GM12878 (cell line): ENCODE measurements around the gene SAP25. TPM values are rescaled to one million over a fixed set of nuclear protein-coding genes. Genes with fewer than 3 reads are reported as not detected.

Source experiments
- ATAC-seq: fragments of 200-7000 bp; cut with Tn5 transposase; 3 replicates; pipeline ENCODE4 v1.9.1; 2020; ENCODE audit warnings: mild to moderate bottlenecking, moderate library complexity
- BruUV-seq: library from RNA; stranded (reverse); fragments of 400-500 nt; replicated peaks from 2 replicates; lab custom pipeline; 2021; lab: Mats Ljungman, UMichigan
- CTCF ChIA-PET: fragments of 300-600 bp; sonication (Branson Sonifier 250); formaldehyde crosslinking; extraction: SDS; loops from one replicate; lab custom pipeline; 2021; ENCODE audit warnings: inconsistent platforms; lab: Yijun Ruan, JAX
- POLR2A ChIA-PET: fragments of 350-600 bp; formaldehyde crosslinking; extraction: SDS; loops from one replicate; lab custom pipeline; 2021; ENCODE audit warnings: inconsistent platforms; lab: Charles Lee
- RAD21 ChIA-PET: fragments of 300-600 bp; sonication (Branson Sonifier 250); formaldehyde crosslinking; loops from one replicate; lab custom pipeline; 2023; ENCODE audit warnings: antibody characterized with exemption; ENCODE audit not compliant: unreplicated experiment; lab: Charles Lee
- SMC1A ChIA-PET: fragments of 300-600 bp; sonication (Branson Sonifier 250); formaldehyde crosslinking; loops from one replicate; lab custom pipeline; 2023; ENCODE audit not compliant: unreplicated experiment, uncharacterized antibody; lab: Charles Lee
- DNase-seq: peaks from one replicate; pipeline ENCODE4 v3.0.0-alpha.2; 2011; ENCODE audit warnings: low read depth, low spot score
- FAIRE-seq: peaks from 3 replicates; lab custom pipeline; 2011; peaks lifted over from hg19 to GRCh38; lab: Jason Lieb, UNC
- H2AFZ ChIP-seq: 2 replicates; pipeline ENCODE4 v1.6.0; 2011; ENCODE audit warnings: low read depth, low read length, control low read depth; ENCODE audit not compliant: control insufficient read depth
- H3K27ac ChIP-seq: 2 replicates; pipeline ENCODE4 v1.5.1; 2011; ENCODE audit warnings: control low read depth; ENCODE audit not compliant: control insufficient read depth, insufficient read depth
- H3K27me3 ChIP-seq, 2 experiments: replicated peaks in 1 of 2; 2 replicates each; pipeline versions ENCODE4 v1.6.0 to v1.6.1; 2011; ENCODE audit warnings: low read length in 1 of 2; ENCODE audit not compliant: control insufficient read depth in 2 of 2, insufficient read depth in 2 of 2
- H3K36me3 ChIP-seq, 2 experiments: 2 replicates each; pipeline ENCODE4 v1.5.1; 2011; ENCODE audit warnings: low read length in 1 of 2; ENCODE audit not compliant: control insufficient read depth in 2 of 2, insufficient read depth in 2 of 2
- H3K4me1 ChIP-seq: 2 replicates; pipeline ENCODE4 v1.6.1; 2011; ENCODE audit warnings: mild to moderate bottlenecking, low read length, moderate library complexity, mixed read lengths; ENCODE audit not compliant: control insufficient read depth, insufficient read depth
- H3K4me2 ChIP-seq: 2 replicates; pipeline ENCODE4 v1.6.0; 2011; ENCODE audit warnings: control low read depth; ENCODE audit not compliant: control insufficient read depth, insufficient read depth
- H3K4me3 ChIP-seq: fragments of 200-600 bp; sonication (generic); 2 replicates; pipeline ENCODE4 v1.5.1; 2016
- H3K79me2 ChIP-seq: 2 replicates; pipeline ENCODE4 v1.6.0; 2011; ENCODE audit warnings: low read length; ENCODE audit not compliant: control insufficient read depth, insufficient read depth
- H3K9ac ChIP-seq: 2 replicates; pipeline ENCODE4 v1.8.0; 2011; ENCODE audit warnings: low read length, control low read depth, mixed read lengths; ENCODE audit not compliant: control insufficient read depth, insufficient read depth
- H3K9me3 ChIP-seq: replicated peaks from 3 replicates; pipeline ENCODE4 v1.5.1; 2011; ENCODE audit warnings: mild to moderate bottlenecking, low read length; ENCODE audit not compliant: control insufficient read depth, insufficient read depth
- H4K20me1 ChIP-seq: 2 replicates; pipeline ENCODE4 v1.6.0; 2011; ENCODE audit not compliant: control insufficient read depth, insufficient read depth
- BCLAF1 ChIP-seq: fragments of 450-650 bp; IDR thresholded peaks from 2 replicates; pipeline ENCODE4 v1.6.1; 2017; ENCODE audit warnings: antibody characterized with exemption, mild to moderate bottlenecking, moderate library complexity
- E2F8 ChIP-seq: fragments of 450-650 bp; IDR thresholded peaks from 2 replicates; pipeline ENCODE4 v1.6.1; 2018; ENCODE audit warnings: mild to moderate bottlenecking, low read depth, moderate library complexity; ENCODE audit not compliant: partially characterized antibody
- GABPA ChIP-seq: IDR thresholded peaks from 2 replicates; pipeline ENCODE4 v1.6.1; 2014; ENCODE audit warnings: antibody characterized with exemption, low read depth, mild to moderate bottlenecking, inconsistent platforms
- HCFC1 ChIP-seq: fragments of 150-350 bp; IDR thresholded peaks from 2 replicates; pipeline ENCODE4 v1.6.1; 2014; ENCODE audit warnings: low read length
- MEF2B ChIP-seq: fragments of 450-650 bp; IDR thresholded peaks from 2 replicates; pipeline ENCODE4 v1.6.1; 2018; ENCODE audit warnings: mild to moderate bottlenecking, moderate library complexity; ENCODE audit not compliant: partially characterized antibody, poor library complexity, severe bottlenecking
- POLR2AphosphoS2 ChIP-seq: IDR thresholded peaks from 2 replicates; pipeline ENCODE4 v1.6.1; 2011; ENCODE audit warnings: low read depth, mild to moderate bottlenecking, low read length, improper control_type of control experiment, moderate library complexity
- RBBP5 ChIP-seq: fragments of 200-600 bp; sonication (generic); conservative IDR thresholded peaks from 2 replicates; pipeline ENCODE4 v1.6.1; 2016
- RELA ChIP-seq: fragments of 450-650 bp; IDR thresholded peaks from 2 replicates; pipeline ENCODE4 v1.8.0; 2014; ENCODE audit warnings: borderline replicate concordance; ENCODE audit not compliant: partially characterized antibody
- TARDBP ChIP-seq: IDR thresholded peaks from 2 replicates; pipeline ENCODE4 v1.6.1; 2016; ENCODE audit warnings: borderline replicate concordance
- ZBTB33 ChIP-seq: fragments of 450-650 bp; IDR thresholded peaks from 2 replicates; pipeline ENCODE4 v1.6.1; 2017; ENCODE audit warnings: mild to moderate bottlenecking
- ZBTB4 ChIP-seq: fragments of 450-650 bp; formaldehyde crosslinking; IDR thresholded peaks from 2 replicates; pipeline ENCODE4 v1.4.0; 2022; ENCODE audit warnings: mild to moderate bottlenecking, moderate library complexity
- ZNF622 ChIP-seq: fragments of 450-650 bp; IDR thresholded peaks from 2 replicates; pipeline ENCODE4 v1.6.1; 2017; ENCODE audit warnings: mild to moderate bottlenecking, inconsistent platforms
- WGBS: methylation state at CpG from one replicate; pipeline ENCODE4 v1.1.6; 2016; ENCODE audit warnings: low lambda C conversion rate; ENCODE audit not compliant: insufficient replicate concordance, insufficient coverage; ENCODE audit errors: missing lambda C conversion rate; 5-methylcytosine and 5-hydroxymethylcytosine counted together
- in situ Hi-C: fragments of 300-500 bp; cut with MboI; formaldehyde crosslinking; loops from 9 replicates; pipeline ENCODE4 v1.14.3; 2018; ENCODE audit warnings: mixed read lengths
- intact Hi-C: fragments of 100-400 bp; cut with micrococcal nuclease; formaldehyde crosslinking; loops from one replicate; pipeline ENCODE4 v1.14.2; 2022; ENCODE audit not compliant: unreplicated experiment
- polyA plus RNA-seq, 11 experiments: library from polyadenylated mRNA; depleted of rRNA in 4 of 11; unstranded in 6 of 11; stranded (reverse) in 5 of 11; fragments of >200 nt; fragmentation: Nextera tagmentation in 4 of 11; fragmentation: Illumina TruSeq in 1 of 11; extraction: Ambion mirVana in 4 of 11; extraction: Trizol in 1 of 11; gene quantifications; 1 replicate in 1 of 11; 2 replicates in 10 of 11; pipeline versions ENCODE4 v1.2.1 to v1.2.3, GENCODE V29; 2011 to 2016; ENCODE audit warnings: inconsistent platforms in 2 of 11, missing spikeins in 2 of 11, low read depth in 1 of 11
- total RNA-seq, 4 experiments: library from RNA; depleted of rRNA in 3 of 4; stranded (reverse); fragments of >200 nt in 3 of 4; fragmentation: Illumina TruSeq in 1 of 4; extraction: Trizol in 1 of 4; gene quantifications; 2 replicates each; pipeline versions ENCODE4 v1.2.1 to v1.2.3, GENCODE V29; 2013 to 2021

Gene SAP25
- total and polyA plus RNA-seq, 10 of the 15 experiments (the other 5 are each of a cell fraction or from before 2014, with no cell fraction given) = 0.14 to 8.6 (median 1.1) TPM

GRCh38 chr7:100563809-100564400 lies 9.8 kb downstream of the SAP25 start:
- CTCF ChIA-PET = interaction anchor here (0.5 to 12.6 kb wide), 28 partner anchors 9 to 340 kb away, joined by 3 to 190 read pairs (median 4); partner anchors contain the start of genes FBXO24, LRCH4, MOSPD3 and PCOLCE
- TF ChIP-seq POLR2AphosphoS2 = no peak
- no peak for TF ChIP-seq ZBTB4 (CRISPR knock-in tag)
- TF ChIP-seq RELA = no peak
- no peak for TF ChIP-seq MEF2B
- TF ChIP-seq BCLAF1 = no peak
- TF ChIP-seq TARDBP = no peak
- no peak for TF ChIP-seq RBBP5
- TF ChIP-seq HCFC1 = no peak
- TF ChIP-seq E2F8 = no peak
- no peak for TF ChIP-seq GABPA
- TF ChIP-seq ZNF622 = no peak
- no peak for TF ChIP-seq ZBTB33

More at GRCh38 chr7:100563809-100564400, 9.8 kb downstream of the SAP25 start:
- DNase-seq = no peak
- H3K4me3 ChIP-seq = no peak overlapping the region
- ChIA-PET SMC1A (interaction anchor here (0.5 to 2.2 kb wide), 7 partner anchors 9 to 169 kb away, joined by 3 to 13 read pairs (median 3); partner anchors contain the start of genes FBXO24 and LRCH4), POLR2A (interaction anchor here (0.6 to 1.1 kb wide), 3 partner anchors 20 to 29 kb away, joined by 5 to 6 read pairs (median 6); no protein-coding TSS in a partner anchor), RAD21 (interaction anchor here (1.1 to 3.7 kb wide), 4 partner anchors 21 to 128 kb away, joined by 4 to 22 read pairs (median 14); partner anchors contain the start of genes FBXO24, LRCH4 and MOSPD3)
- H3K27ac ChIP-seq = no peak overlapping the region
- WGBS = 21% methylated on average over 12 of the region's 12 CpGs
- H3K9me3 ChIP-seq = no peaks in the 10 kb centered on the region
- H3K4me1 ChIP-seq = peaks cover 8% of the 10 kb centered on the region
- peaks cover 18 to 27% of the 10 kb centered on the region in 2 experiments; a peak in 3 of 4 replicates for H3K36me3 ChIP-seq
- in situ Hi-C loops = no loop called here
- peak; percentile 80 for FAIRE-seq
- H2AFZ ChIP-seq = no peak overlapping the region
- peak; percentile 84 for ATAC-seq
- H4K20me1 ChIP-seq = no peaks in the 10 kb centered on the region
- no TSS peak for BruUV-seq
- intact Hi-C loops = loop anchor here (1.0 to 5.0 kb wide), 3 partner anchors 128 to 288 kb away; partner anchors contain the start of genes GIGYF1 and SLC12A9
- H3K9ac ChIP-seq = no peak overlapping the region
- H3K4me2 ChIP-seq = no peak overlapping the region
- H3K79me2 ChIP-seq = no peaks in the 10 kb centered on the region
- H3K27me3 ChIP-seq = no peaks in the 10 kb centered on the region
